Memory B cell (primary cell): ENCODE data around the gene PER2.
"Not testable (repeated sequence)": the region's sequence is repeated elsewhere in the genome, so short reads cannot be mapped to it uniquely, and the experiment has no call there.

Source experiments
- ATAC-seq: fragments of 150-1000 bp; cut with Tn5 transposase; 2 replicates; pipeline ENCODE4 v1.10.0; 2021; ENCODE audit warnings: low read depth, mild to moderate bottlenecking, moderate library complexity
- DNase-seq, 2 donors: peaks; one replicate each; pipeline ENCODE4 v3.0.0; 2022; ENCODE audit warnings: low spot score in 2 of 2
- H3K27ac Mint-ChIP-seq: one replicate; pipeline ENCODE4 v1.8.0; 2022; ENCODE audit warnings: mild to moderate bottlenecking, moderate library complexity, mixed read lengths
- H3K27me3 Mint-ChIP-seq: one replicate; pipeline ENCODE4 v1.8.0; 2022; ENCODE audit warnings: mixed read lengths
- H3K36me3 Mint-ChIP-seq: one replicate; pipeline ENCODE4 v1.8.0; 2022; ENCODE audit warnings: mild to moderate bottlenecking, mixed read lengths
- H3K4me1 Mint-ChIP-seq: one replicate; pipeline ENCODE4 v1.8.0; 2022; ENCODE audit warnings: mixed read lengths
- H3K4me3 Mint-ChIP-seq: one replicate; pipeline ENCODE4 v1.8.0; 2022; ENCODE audit warnings: mild to moderate bottlenecking, moderate library complexity, mixed read lengths
- H3K9me3 Mint-ChIP-seq: one replicate; pipeline ENCODE4 v1.8.0; 2022; ENCODE audit warnings: mixed read lengths

PER2 gene

GRCh38 chr2:238320648-238321281, 32.4 kb upstream of the PER2 start:
- peak; percentile 32 for ATAC-seq
- H3K4me3 Mint-ChIP-seq = peak overlapping the region; percentile 84
- H3K4me1 Mint-ChIP-seq = peaks cover 11% of the 10 kb centered on the region
- H3K27me3 Mint-ChIP-seq = peaks cover 3% of the 10 kb centered on the region
- no peaks in the 10 kb centered on the region for H3K9me3 Mint-ChIP-seq
- no peak for DNase-seq
- H3K27ac Mint-ChIP-seq = no peak overlapping the region
- H3K36me3 Mint-ChIP-seq = peaks cover 5% of the 10 kb centered on the region

GRCh38 chr2:238320246-238320647, 31.8 kb upstream of the PER2 start, which contains the start of gene TRAF3IP1:
TSS of gene TRAF3IP1 (plus strand) at chr2:238320518. CDS start at chr2:238320663, 145 bp downstream.
- peaks cover 4% of the 10 kb centered on the region for H3K27me3 Mint-ChIP-seq
- ATAC-seq = peak; percentile 99
- H3K4me3 Mint-ChIP-seq = peak within 1 kb of the TSS; percentile 84
- peak; percentile 79 to 86 for DNase-seq
- no peak within 1 kb of the TSS for H3K27ac Mint-ChIP-seq
- H3K36me3 Mint-ChIP-seq = peaks cover 3% of the 10 kb centered on the region
- H3K9me3 Mint-ChIP-seq = no peaks in the 10 kb centered on the region
- peaks cover 11% of the 10 kb centered on the region for H3K4me1 Mint-ChIP-seq

- no peak overlapping the region for H3K4me3 Mint-ChIP-seq
Observed at GRCh38 chr2:238315031-238315595, 26.7 kb upstream of the PER2 start.

GRCh38 chr2:238314576-238314975, 26.2 kb upstream of the PER2 start:
- Mint-ChIP-seq H3K9me3 (no peaks in the 10 kb centered on the region), H3K36me3 (no peaks in the 10 kb centered on the region), H3K27ac (no peak overlapping the region), H3K4me1 (no peaks in the 10 kb centered on the region), H3K4me3 (no peak overlapping the region), H3K27me3 (peaks cover 9% of the 10 kb centered on the region)
- DNase-seq = no peak
- ATAC-seq = no peak

More at GRCh38 chr2:238315031-238315595, 26.7 kb upstream of the PER2 start:
- H3K4me1 Mint-ChIP-seq = no peaks in the 10 kb centered on the region
- H3K9me3 Mint-ChIP-seq = no peaks in the 10 kb centered on the region
- H3K27me3 Mint-ChIP-seq = peaks cover 9% of the 10 kb centered on the region
- no peaks in the 10 kb centered on the region for H3K36me3 Mint-ChIP-seq
- DNase-seq (no peak), ATAC-seq (no peak)
- no peak overlapping the region for H3K27ac Mint-ChIP-seq

GRCh38 chr2:238313991-238314350, 25.6 kb upstream of the PER2 start:
- no peak overlapping the region for H3K4me3 Mint-ChIP-seq
- peaks cover 11% of the 10 kb centered on the region for H3K27me3 Mint-ChIP-seq
- ATAC-seq (no peak), DNase-seq (no peak)
- no peaks in the 10 kb centered on the region for H3K9me3 Mint-ChIP-seq
- no peak overlapping the region for H3K27ac Mint-ChIP-seq
- H3K36me3 Mint-ChIP-seq = no peaks in the 10 kb centered on the region
- no peaks in the 10 kb centered on the region for H3K4me1 Mint-ChIP-seq

- Mint-ChIP-seq H3K36me3 (no peaks in the 10 kb centered on the region), H3K27me3 (peaks cover 12% of the 10 kb centered on the region), H3K9me3 (no peaks in the 10 kb centered on the region), H3K4me1 (no peaks in the 10 kb centered on the region), H3K4me3 (no peak overlapping the region), H3K27ac (no peak overlapping the region)
- DNase-seq (no peak), ATAC-seq (no peak)
Observed at GRCh38 chr2:238313289-238313990, 25.0 kb upstream of the PER2 start.

- H3K27me3 Mint-ChIP-seq, DNase-seq, H3K9me3 Mint-ChIP-seq, H3K27ac Mint-ChIP-seq, ATAC-seq, H3K36me3 Mint-ChIP-seq, H3K4me3 Mint-ChIP-seq: not testable (repeated sequence)
- peaks cover 12% of the 10 kb centered on the region for H3K4me1 Mint-ChIP-seq
Observed at GRCh38 chr2:238310721-238311120, 22.3 kb upstream of the PER2 start.

GRCh38 chr2:238308177-238308576, 19.8 kb upstream of the PER2 start:
- no peaks in the 10 kb centered on the region for H3K9me3 Mint-ChIP-seq
- H3K4me3 Mint-ChIP-seq = no peak overlapping the region
- ATAC-seq (no peak), DNase-seq (no peak)
- no peak overlapping the region for H3K27ac Mint-ChIP-seq
- H3K27me3 Mint-ChIP-seq = peaks cover 9% of the 10 kb centered on the region
- H3K36me3 Mint-ChIP-seq = no peaks in the 10 kb centered on the region
- peaks cover 12% of the 10 kb centered on the region for H3K4me1 Mint-ChIP-seq

- H3K27ac Mint-ChIP-seq = no peak overlapping the region
Observed at GRCh38 chr2:238306672-238306998, 18.2 kb upstream of the PER2 start.

GRCh38 chr2:238305965-238306671, 17.7 kb upstream of the PER2 start:
- DNase-seq (no peak), ATAC-seq (no peak)
- Mint-ChIP-seq H3K9me3 (no peaks in the 10 kb centered on the region), H3K27ac (no peak overlapping the region), H3K4me3 (no peak overlapping the region), H3K27me3 (peaks cover 6% of the 10 kb centered on the region), H3K36me3 (no peaks in the 10 kb centered on the region), H3K4me1 (peaks cover 12% of the 10 kb centered on the region)

More at GRCh38 chr2:238306672-238306998, 18.2 kb upstream of the PER2 start:
- Mint-ChIP-seq H3K36me3 (no peaks in the 10 kb centered on the region), H3K4me3 (no peak overlapping the region), H3K4me1 (peaks cover 12% of the 10 kb centered on the region), H3K27me3 (peaks cover 9% of the 10 kb centered on the region), H3K9me3 (no peaks in the 10 kb centered on the region)
- no peak for DNase-seq
- no peak for ATAC-seq

GRCh38 chr2:238305092-238305862, 16.9 kb upstream of the PER2 start:
- no peak overlapping the region for H3K27ac Mint-ChIP-seq
- DNase-seq (no peak), ATAC-seq (no peak)
- H3K9me3 Mint-ChIP-seq = no peaks in the 10 kb centered on the region
- no peaks in the 10 kb centered on the region for H3K36me3 Mint-ChIP-seq
- H3K4me1 Mint-ChIP-seq = peaks cover 12% of the 10 kb centered on the region
- H3K27me3 Mint-ChIP-seq = peaks cover 6% of the 10 kb centered on the region
- no peak overlapping the region for H3K4me3 Mint-ChIP-seq

- H3K4me1 Mint-ChIP-seq = peaks cover 12% of the 10 kb centered on the region
- DNase-seq = no peak
- no peak overlapping the region for H3K27ac Mint-ChIP-seq
- H3K36me3 Mint-ChIP-seq = no peaks in the 10 kb centered on the region
- ATAC-seq = no peak
- H3K27me3 Mint-ChIP-seq = peaks cover 3% of the 10 kb centered on the region
- H3K4me3 Mint-ChIP-seq = no peak overlapping the region
- H3K9me3 Mint-ChIP-seq = no peaks in the 10 kb centered on the region
Observed at GRCh38 chr2:238304116-238304515, 15.7 kb upstream of the PER2 start.

GRCh38 chr2:238302751-238303150, 14.3 kb upstream of the PER2 start:
- H3K4me1 Mint-ChIP-seq = peaks cover 12% of the 10 kb centered on the region
- no peak for DNase-seq
- no peaks in the 10 kb centered on the region for H3K36me3 Mint-ChIP-seq
- H3K27me3 Mint-ChIP-seq = peaks cover 2% of the 10 kb centered on the region
- no peak for ATAC-seq
- H3K9me3 Mint-ChIP-seq = no peaks in the 10 kb centered on the region
- no peak overlapping the region for H3K4me3 Mint-ChIP-seq
- no peak overlapping the region for H3K27ac Mint-ChIP-seq
